ENCODE data around the gene USF2.
"Not testable (repeated sequence)": the region's sequence is repeated elsewhere in the genome, so short reads cannot be mapped to it uniquely, and the experiment has no call there.

The USF2 gene

DNA sequence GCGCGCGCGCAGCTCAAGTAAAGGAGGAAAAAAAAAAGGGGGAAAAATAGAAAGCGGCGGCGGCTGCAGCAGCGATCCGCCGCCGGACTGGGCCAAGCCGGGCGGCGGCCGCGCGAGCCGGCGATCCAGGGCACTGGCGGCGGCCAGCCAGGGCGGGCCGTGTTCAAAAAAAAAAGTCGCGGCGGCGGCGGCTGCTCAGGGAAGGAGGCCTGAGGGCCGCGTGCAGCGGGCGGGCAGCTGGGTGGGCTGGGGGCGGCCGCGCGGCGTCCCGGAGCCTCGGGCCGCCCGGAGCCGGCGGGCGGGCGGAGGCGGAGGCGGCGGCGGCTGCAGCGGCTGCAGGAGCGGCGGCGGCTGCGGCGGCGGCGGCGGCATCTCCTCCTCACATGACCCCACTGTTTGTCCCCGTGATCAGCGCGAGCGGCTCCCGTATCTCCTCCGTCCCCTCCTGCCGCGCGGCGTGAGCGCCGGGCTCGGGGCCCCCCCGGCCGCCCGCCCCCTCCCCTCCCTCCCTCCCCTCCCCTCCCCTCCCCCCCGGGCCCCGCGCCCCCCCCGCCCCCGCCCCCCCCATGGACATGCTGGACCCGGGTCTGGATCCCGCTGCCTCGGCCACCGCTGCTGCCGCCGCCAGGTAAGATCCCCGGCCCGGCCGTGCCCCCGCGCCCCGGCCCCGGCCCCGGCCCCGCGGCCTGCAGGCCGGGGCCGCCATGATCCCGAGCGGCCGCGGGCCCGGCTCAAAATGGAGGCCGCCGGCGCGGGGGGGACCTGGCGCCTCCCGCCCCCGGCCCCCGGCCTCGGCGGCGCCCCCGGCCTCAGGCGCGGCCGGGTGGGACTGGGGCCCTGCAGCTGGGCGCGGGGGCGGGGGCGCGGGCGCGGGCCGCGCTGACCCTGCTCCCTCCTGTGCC is at the start of gene USF2:
Gene USF2, plus strand, starts transcription at position 427 of the 902 bp plus-strand sequence. Its CDS starts 140 bp downstream, at position 567.
- DNase-seq (ENCODE audit: low spot score), result peak; percentile 86

- DNase-seq (ENCODE audit: low spot score), result no peak
Measured at GRCh38 chr19:35219008-35219407, 49.8 kb upstream of the USF2 start.

DNA sequence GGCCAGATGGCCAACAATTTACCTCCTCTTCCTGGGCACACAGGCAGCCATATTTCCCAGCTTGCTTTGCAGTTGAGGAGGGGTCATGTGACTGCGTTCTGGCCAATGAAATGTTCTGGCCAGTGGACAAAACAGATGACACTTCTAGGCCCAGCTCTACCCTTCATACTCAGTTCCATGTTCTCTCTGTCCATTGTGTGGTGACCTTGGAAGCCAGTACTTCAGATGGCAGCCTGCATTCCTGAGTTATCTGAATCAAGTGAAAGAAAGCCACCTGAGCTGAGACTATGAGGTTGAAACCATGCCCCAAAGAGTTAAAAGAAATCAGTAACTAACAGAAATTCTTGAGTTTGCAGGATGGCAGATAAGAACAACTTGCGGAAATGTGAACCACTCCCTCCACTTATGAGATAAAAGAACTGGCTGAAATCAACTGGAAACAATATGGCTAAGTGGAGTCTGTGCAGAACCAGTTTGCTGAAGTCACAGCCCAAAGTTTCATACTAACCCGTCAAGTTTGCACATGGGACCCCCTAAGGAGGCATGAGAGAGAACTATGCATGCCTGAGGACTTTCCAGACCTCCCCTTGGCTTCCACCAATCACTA is 48.3 kb upstream of the USF2 start:
- DNase-seq (ENCODE audit: low spot score), result no peak

DNA sequence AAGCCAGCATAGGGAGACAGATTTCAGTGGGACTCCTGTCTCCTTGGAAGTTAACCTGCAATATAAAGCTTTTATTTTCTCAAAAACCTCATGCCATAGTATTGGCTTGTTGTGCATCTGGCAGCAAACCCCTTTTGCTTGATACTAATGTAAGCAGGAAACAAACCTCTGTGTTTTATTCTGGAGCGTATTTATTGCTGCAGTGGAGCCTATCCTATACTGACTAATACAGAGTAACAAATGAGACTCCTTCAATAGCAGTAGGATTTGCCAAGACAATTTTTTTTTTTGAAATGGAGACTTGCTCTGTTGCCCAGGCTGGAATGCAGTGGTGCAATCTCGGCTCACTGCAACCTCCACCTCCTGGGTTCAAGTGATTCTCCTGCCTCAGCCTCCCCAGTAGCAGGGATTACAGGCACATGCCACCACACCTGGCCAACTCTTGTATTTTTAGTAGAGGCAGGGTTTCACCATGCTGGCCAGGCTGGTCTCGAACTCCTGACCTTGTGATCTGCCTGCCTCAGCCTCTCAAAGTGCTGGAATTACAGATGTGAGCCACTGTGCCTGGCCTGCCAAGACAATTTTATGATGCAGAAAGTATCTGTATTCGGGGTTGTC is 47.7 kb upstream of the USF2 start:
- DNase-seq (ENCODE audit: low spot score), result not testable (repeated sequence)

DNA sequence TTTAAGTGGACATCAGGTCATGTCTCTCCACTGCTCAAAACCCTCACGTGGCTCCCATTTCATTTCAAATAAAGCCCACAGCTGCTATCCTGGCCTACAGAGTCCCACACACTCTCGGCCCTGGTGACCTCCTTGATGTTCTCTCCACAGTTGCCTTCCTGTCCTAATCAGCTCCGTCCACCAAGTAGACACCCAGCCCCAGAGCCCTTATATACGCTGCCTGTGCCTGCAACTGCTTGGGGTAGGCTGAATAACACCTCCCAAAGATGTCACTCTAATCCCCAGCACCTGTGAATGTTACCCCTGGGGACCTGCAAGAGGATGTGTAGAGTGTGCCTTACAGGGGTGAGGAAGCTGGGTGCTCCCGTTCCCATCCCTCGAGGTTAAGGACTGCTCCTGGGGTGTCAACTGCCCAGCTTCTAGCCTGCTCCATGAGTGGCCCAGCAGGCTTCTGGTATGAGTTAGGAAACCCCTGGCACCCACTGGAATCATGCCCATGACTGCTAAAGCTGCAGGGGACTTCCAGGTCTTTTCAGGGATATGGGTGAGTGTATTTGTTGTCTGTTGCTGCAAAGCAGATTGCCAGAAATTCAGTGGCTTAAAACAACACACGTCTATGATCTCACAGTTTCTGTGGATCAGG is 46.3 kb upstream of the USF2 start:
- no peak for DNase-seq (ENCODE audit: low spot score)

DNA sequence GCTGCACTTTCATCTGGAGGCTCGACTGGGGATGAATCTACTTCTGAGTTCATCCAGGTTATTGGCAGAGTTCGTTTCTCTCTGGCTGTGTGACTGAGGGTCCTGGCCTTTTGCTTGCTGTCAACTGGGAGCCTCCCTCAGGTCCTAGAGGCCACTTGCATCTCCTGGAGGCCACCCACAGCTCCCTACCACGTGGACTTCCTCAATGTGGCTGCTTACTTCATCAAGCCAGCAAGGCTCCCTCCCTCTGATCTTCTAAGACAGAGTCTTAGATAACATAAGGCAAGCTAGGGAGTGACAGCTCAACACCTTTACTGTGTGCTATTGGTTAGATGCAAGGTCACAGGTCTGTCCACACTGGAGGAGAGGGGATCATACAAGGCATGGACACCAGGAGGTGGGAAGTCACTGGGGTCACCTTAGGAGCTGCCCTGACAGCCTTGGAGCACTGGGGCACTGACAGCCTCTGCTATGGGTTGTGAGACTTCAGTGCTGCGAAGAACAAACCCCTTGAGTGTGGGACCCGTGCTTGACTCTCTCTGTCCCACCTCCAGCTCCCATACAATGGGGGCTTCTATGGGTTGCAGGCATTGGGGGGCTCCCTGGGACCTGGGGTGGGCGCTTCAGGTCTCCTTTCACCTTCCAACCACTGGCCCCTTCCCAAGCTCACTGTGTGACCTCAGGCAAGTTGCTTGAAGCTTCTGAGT is 45.5 kb upstream of the USF2 start:
- DNase-seq (ENCODE audit: low spot score), result no peak

DNA sequence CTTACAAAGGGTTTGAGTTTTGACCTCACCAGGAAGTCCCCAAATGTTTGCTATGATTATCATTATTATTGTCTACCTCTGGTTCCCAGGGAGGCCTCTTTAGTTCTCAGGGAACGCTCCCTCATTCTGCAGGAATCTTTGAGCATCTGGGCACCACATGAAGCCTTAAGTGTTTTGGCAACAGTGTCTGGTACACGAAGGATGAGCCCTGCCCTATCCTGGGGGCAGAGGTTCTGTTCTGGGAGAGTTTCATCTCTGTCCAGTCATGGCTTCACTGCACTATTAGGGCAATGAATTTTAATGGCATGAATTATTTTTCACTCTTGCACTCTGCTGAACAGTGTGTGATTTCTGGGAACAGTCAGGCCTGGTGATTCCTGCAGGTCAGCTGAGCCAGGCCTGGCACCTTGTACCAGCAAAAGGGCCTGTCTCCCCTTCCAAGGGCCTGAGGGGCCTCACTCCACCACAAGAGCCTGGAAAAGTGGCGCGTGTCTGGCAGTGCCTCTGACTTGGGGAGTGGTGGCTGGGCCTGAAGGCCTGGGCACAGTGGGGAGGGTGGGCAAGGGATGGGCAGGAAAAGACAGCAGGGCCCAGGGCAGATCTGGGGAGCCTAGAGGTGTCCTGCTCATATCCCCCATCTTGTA is 44.8 kb upstream of the USF2 start:
- peak; percentile 56 for DNase-seq (ENCODE audit: low spot score)

- no peak for DNase-seq (ENCODE audit: low spot score)
Measured at GRCh38 chr19:35224681-35225571, 43.8 kb upstream of the USF2 start.

DNA sequence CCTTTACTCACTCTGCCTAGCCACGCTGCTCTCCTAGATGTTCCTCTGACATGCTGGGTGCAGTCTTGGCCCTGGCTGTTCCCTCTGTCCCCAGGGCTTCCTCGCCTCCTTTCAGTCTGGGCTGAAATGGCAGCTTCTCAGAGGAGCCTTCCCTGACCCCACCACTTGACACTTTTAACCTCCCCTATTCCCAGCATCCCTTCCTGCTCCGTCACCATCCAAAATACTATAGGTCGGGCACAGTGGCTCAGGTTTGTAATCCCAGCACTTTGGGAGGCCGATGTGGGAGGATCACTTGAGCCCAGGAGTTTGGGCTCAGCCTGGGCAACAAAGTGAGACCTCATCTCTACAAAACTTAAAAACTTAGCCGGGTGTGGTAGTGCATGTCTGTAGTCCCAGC is 42.8 kb upstream of the USF2 start:
- no peak for DNase-seq (ENCODE audit: low spot score)

DNA sequence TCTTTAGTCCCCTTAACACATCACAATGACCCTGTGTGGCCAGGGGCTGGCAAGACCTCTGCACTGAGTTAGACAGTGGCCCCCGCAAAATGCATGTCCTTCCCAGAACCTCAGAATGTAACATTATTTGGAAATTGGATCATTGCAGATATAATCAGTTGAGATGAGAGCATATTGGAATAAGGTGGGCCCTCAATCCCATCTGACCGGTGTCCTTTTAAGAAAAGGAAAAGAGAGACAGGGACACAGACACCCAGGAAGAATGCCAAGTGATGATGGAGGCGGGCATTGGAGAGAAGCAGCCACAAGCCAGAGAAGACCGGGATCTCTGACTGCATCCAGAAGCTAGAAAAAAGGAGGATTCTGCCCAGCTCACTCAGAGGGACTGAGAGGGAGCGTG is 42.0 kb upstream of the USF2 start:
- DNase-seq (ENCODE audit: low spot score), result no peak

GRCh38 chr19:35228177-35228930 is 40.4 kb upstream of the USF2 start, which contains the start of gene FAM187B:
Gene FAM187B (minus strand): TSS chr19:35228739. CDS start chr19:35228680, 59 bp downstream.
- DNase-seq (ENCODE audit: low spot score), result no peak

GRCh38 chr19:35229601-35230000 is 39.2 kb upstream of the USF2 start:
- no peak for DNase-seq (ENCODE audit: low spot score)

GRCh38 chr19:35231956-35232645 is 36.7 kb upstream of the USF2 start:
- DNase-seq (ENCODE audit: low spot score), result no peak

DNA sequence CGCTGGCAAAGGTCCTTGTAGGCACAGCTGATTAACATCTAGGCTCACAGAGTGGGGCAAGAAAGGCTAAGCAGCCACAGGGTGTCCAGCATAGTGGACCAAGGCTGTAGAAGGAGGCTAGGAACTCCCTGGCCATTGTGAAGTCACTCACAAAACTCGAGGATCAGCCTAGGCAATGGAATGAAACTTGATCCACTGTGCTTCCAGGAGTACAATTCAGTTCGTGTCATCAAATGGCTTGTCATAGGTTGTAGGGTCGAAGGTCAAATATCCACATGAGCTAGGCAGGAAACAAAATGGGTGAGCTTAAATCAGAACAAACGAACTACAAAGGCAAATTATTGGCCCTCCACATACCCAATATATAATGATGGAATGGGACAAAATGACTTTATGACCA is 35.9 kb upstream of the USF2 start:
- no peak for DNase-seq (ENCODE audit: low spot score)

DNA sequence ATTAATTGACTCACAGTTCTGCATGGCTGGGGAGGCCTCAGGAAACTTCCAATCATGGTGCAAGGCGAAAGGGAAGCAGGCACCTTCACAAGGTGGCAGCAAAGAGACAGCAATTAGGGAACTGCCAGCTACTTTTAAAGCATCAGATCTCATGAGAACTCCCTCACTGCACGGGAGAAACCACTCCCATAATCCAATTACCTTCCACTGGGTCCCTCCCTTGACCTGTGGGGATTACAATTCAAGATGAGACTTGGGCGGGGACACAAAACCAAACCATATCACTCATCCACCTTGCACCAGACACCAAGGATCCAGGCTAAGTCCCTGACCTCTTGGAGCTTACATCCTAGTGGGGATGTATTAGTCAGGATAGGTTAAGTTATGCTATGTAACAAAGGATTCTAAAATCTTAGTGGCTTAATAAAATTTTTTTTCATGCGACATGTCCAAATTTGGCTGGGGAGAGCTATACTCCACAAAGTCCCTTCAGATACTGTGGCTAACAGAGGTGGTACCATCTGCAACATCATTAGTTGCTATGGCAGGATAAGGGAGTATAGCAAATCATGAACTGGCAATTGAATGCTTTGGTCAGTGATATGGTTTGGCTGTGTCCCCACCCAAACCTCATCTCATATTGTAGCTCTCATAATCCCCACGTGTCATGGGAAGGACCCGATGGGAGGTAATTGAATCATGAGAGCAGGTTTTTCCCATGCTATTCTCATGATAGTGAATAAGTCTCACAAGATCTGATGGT is 31.9 kb upstream of the USF2 start:
- no peak for DNase-seq (ENCODE audit: low spot score)

- not testable (repeated sequence) for DNase-seq (ENCODE audit: low spot score)
Measured at GRCh38 chr19:35239597-35239996, 29.2 kb upstream of the USF2 start.

DNA sequence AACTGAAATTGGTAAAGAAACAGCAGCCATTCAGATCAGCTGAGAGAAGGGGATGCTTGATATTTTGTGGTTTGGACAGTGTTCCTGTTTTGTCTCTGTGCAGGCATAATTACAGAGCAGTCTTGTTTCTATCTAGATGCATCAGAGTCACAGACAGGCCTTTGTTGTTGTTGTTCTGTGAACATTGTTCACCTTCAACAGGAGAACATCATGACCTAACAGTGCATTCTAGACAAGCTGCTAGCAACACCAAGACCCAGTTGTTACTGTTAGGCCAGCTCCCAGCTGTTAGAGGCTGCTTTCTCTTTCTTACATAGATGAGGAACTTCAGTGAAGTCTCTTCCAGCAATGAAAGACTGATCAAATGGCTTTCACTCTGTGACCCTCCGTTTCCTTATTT is 28.4 kb upstream of the USF2 start:
- DNase-seq (ENCODE audit: low spot score), result no peak

DNA sequence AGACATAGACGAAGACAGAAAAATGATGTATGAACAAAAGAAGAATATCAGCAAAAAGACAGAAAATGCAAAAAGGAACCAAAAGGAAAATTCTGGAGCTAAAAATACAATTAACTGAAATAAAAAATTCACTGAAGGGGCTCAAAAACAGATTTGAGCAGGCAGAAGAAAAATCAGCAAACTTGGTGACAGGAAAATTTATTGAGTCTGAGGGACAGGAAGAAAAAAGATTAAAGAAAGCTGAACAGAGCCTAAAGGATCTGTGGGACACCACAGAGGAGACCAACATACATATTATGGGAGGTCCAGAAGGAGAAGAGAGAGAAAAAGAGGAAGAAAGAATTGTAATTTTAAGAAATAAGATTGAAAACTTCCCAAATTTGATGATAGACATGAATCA is 27.3 kb upstream of the USF2 start:
- no peak for DNase-seq (ENCODE audit: low spot score)
